ENCODE measurements around the gene RIBC2.
"Not testable (repeated sequence)": the region's sequence is repeated elsewhere in the genome, so short reads cannot be mapped to it uniquely, and the experiment has no call there.

RIBC2 gene

GRCh38 chr22:45425101-45425500 is 11.6 kb downstream of the RIBC2 start:
- no peak for DNase-seq

- no peak for DNase-seq
Measured at GRCh38 chr22:45425531-45426265, 12.2 kb downstream of the RIBC2 start.

- no peak for DNase-seq
Measured at GRCh38 chr22:45426387-45426786, 12.9 kb downstream of the RIBC2 start.

- no peak for DNase-seq
Measured at GRCh38 chr22:45427114-45427513, 13.6 kb downstream of the RIBC2 start.

GRCh38 chr22:45428391-45429385 is 15.2 kb downstream of the RIBC2 start:
- no peak for DNase-seq

GRCh38 chr22:45429424-45429823 is 15.9 kb downstream of the RIBC2 start:
- DNase-seq, result no peak

GRCh38 chr22:45429981-45430775 is 16.7 kb downstream of the RIBC2 start:
- no peak for DNase-seq

- no peak for DNase-seq
Measured at GRCh38 chr22:45430871-45431270, 17.4 kb downstream of the RIBC2 start.

- DNase-seq, result no peak
Measured at GRCh38 chr22:45434981-45435380, 21.5 kb downstream of the RIBC2 start.

- DNase-seq, result peak; percentile 69
Measured at GRCh38 chr22:45435544-45436139, 22.1 kb downstream of the RIBC2 start.

- not testable (repeated sequence) for DNase-seq
Measured at GRCh38 chr22:45436871-45437517, 23.5 kb downstream of the RIBC2 start.

- DNase-seq, result no peak
Measured at GRCh38 chr22:45438336-45438735, 24.8 kb downstream of the RIBC2 start.

GRCh38 chr22:45440688-45441087 is 27.2 kb downstream of the RIBC2 start:
- not testable (repeated sequence) for DNase-seq

GRCh38 chr22:45441138-45441537 is 27.6 kb downstream of the RIBC2 start:
- peak; percentile 71 for DNase-seq

GRCh38 chr22:45442116-45442515 is 28.6 kb downstream of the RIBC2 start:
- no peak for DNase-seq

- no peak for DNase-seq
Measured at GRCh38 chr22:45444168-45444567, 30.7 kb downstream of the RIBC2 start.

- no peak for DNase-seq
Measured at GRCh38 chr22:45445031-45445710, 31.7 kb downstream of the RIBC2 start.

- DNase-seq, result no peak
Measured at GRCh38 chr22:45446216-45446615, 32.7 kb downstream of the RIBC2 start.

GRCh38 chr22:45447596-45447995 is 34.1 kb downstream of the RIBC2 start:
- DNase-seq, result not testable (repeated sequence)

GRCh38 chr22:45448431-45448830 is 34.9 kb downstream of the RIBC2 start:
- no peak for DNase-seq

GRCh38 chr22:45449442-45449841 is 35.9 kb downstream of the RIBC2 start:
- not testable (repeated sequence) for DNase-seq

All from NCI-H1105 treated with DMSO at 0.1 percent for 48 hours (cell line).